Astrocyte of the spinal cord (primary cell): Measurements from ENCODE around the gene SATB2.

Experiments
- DNase-seq: peaks from one replicate; pipeline ENCODE4 v3.0.0; 2011; ENCODE audit warnings: low read depth, low spot score
- H3K4me3 ChIP-seq: 2 replicates; pipeline ENCODE4 v1.5.1; 2011; ENCODE audit warnings: low read depth, mild to moderate bottlenecking, low read length, moderate library complexity
- CTCF ChIP-seq: IDR thresholded peaks from 2 replicates; pipeline ENCODE4 v1.5.1; 2012; ENCODE audit warnings: low read depth, mild to moderate bottlenecking, low read length, inconsistent platforms
- in situ Hi-C: cut with HindIII; loops from 2 replicates; pipeline ENCODE4 v1.10.0; 2017; ENCODE audit warnings: low sequenced_read_pairs

Gene SATB2

GRCh38 chr2:199488772-199489400, 31.1 kb upstream of the SATB2 start:
- H3K4me3 ChIP-seq, result no peak overlapping the region
- peak; percentile 56 for DNase-seq
- peak; percentile 94 for TF ChIP-seq CTCF
- in situ Hi-C loops, result no loop called here

- H3K4me3 ChIP-seq, result no peak overlapping the region
- peak; percentile 84 for TF ChIP-seq CTCF
- in situ Hi-C loops, result no loop called here
- peak; percentile 55 for DNase-seq
These were observed 28.1 kb upstream of the SATB2 start for GRCh38 chr2:199485732-199486335.

- H3K4me3 ChIP-seq, result no peak overlapping the region
- TF ChIP-seq CTCF, result peak; percentile 44
- no peak for DNase-seq
- in situ Hi-C loops, result no loop called here
These were observed 27.2 kb upstream of the SATB2 start for GRCh38 chr2:199484927-199485326.

- in situ Hi-C loops, result no loop called here
- H3K4me3 ChIP-seq, result no peak overlapping the region
- no peak for TF ChIP-seq CTCF
- DNase-seq, result no peak
These were observed 23.2 kb upstream of the SATB2 start for GRCh38 chr2:199480966-199481365.

GRCh38 chr2:199477277-199477834, 19.6 kb upstream of the SATB2 start:
- in situ Hi-C loops, result no loop called here
- no peak for DNase-seq
- H3K4me3 ChIP-seq, result no peak overlapping the region
- no peak for TF ChIP-seq CTCF

- peak; percentile 78 for TF ChIP-seq CTCF
- in situ Hi-C loops, result no loop called here
- peak; percentile 57 for DNase-seq
- H3K4me3 ChIP-seq, result peak overlapping the region; percentile 15
These were observed 13.8 kb upstream of the SATB2 start for GRCh38 chr2:199471443-199472057.
